PC-9 (cell line): Measurements from ENCODE around the gene CCDC63. TPM values are rescaled to one million over a fixed set of nuclear protein-coding genes. Genes with fewer than 3 reads are reported as not detected.

Experiments
- BruUV-seq: library from RNA; stranded (reverse); fragments of 400-500 nt; replicated peaks from 2 replicates; lab custom pipeline; 2021; lab: Mats Ljungman, UMichigan
- CTCF ChIA-PET: fragments of 300-600 bp; sonication (Branson Sonifier 250); formaldehyde crosslinking; loops from one replicate; lab custom pipeline; 2022; ENCODE audit warnings: antibody characterized with exemption; lab: Charles Lee
- POLR2A ChIA-PET: fragments of 300-600 bp; sonication (Branson Sonifier 250); formaldehyde crosslinking; loops from one replicate; lab custom pipeline; 2022; ENCODE audit warnings: antibody characterized with exemption; ENCODE audit not compliant: unreplicated experiment; lab: Charles Lee
- DNase-seq, 2 experiments: peaks; one replicate each; pipeline versions ENCODE4 v3.0.0 to v3.0.0-alpha.2; 2015 to 2022; ENCODE audit warnings: mixed read lengths in 1 of 2
- H2AFZ ChIP-seq: fragments of 200-600 bp; sonication (generic); 2 replicates; pipeline ENCODE4 v1.8.1; 2017; ENCODE audit warnings: antibody characterized with exemption
- H3F3A ChIP-seq: fragments of 200-600 bp; sonication (generic); 2 replicates; pipeline ENCODE4 v1.8.1; 2017; ENCODE audit warnings: antibody characterized with exemption, mild to moderate bottlenecking, low read depth; ENCODE audit not compliant: insufficient read depth
- H3K27ac ChIP-seq: fragments of 200-600 bp; sonication (generic); 2 replicates; pipeline ENCODE4 v1.6.1; 2016; ENCODE audit warnings: mixed run types
- H3K27me3 ChIP-seq: fragments of 200-600 bp; sonication (generic); 2 replicates; pipeline ENCODE4 v1.6.1; 2016; ENCODE audit warnings: low read depth, mixed run types; ENCODE audit not compliant: insufficient read depth
- H3K36me3 ChIP-seq: fragments of 200-600 bp; sonication (generic); 2 replicates; pipeline ENCODE4 v1.6.1; 2016; ENCODE audit warnings: low read depth, mixed run types
- H3K4me1 ChIP-seq: fragments of 200-600 bp; sonication (generic); replicated peaks from 2 replicates; pipeline ENCODE4 v1.6.1; 2016; ENCODE audit warnings: mixed run types; ENCODE audit not compliant: insufficient read depth
- H3K4me2 ChIP-seq: fragments of 200-600 bp; sonication (generic); 2 replicates; pipeline ENCODE4 v1.6.1; 2017; ENCODE audit warnings: mixed run types
- H3K4me3 ChIP-seq: fragments of 200-600 bp; sonication (generic); 2 replicates; pipeline ENCODE4 v1.6.1; 2016; ENCODE audit warnings: mixed run types
- H3K79me2 ChIP-seq: fragments of 200-600 bp; sonication (generic); 2 replicates; pipeline ENCODE4 v1.6.1; 2017; ENCODE audit warnings: low read depth, mixed run types
- H3K9me2 ChIP-seq: fragments of 200-600 bp; sonication (generic); 2 replicates; pipeline ENCODE4 v1.8.1; 2017; ENCODE audit warnings: mild to moderate bottlenecking; ENCODE audit not compliant: insufficient read depth
- H3K9me3 ChIP-seq: fragments of 200-600 bp; sonication (generic); 2 replicates; pipeline ENCODE4 v1.8.1; 2016; ENCODE audit warnings: low read depth; ENCODE audit not compliant: insufficient read depth
- H4K20me1 ChIP-seq: fragments of 200-600 bp; sonication (generic); 2 replicates; pipeline ENCODE4 v1.8.1; 2017; ENCODE audit not compliant: insufficient read depth
- CTCF ChIP-seq: fragments of 200-600 bp; sonication (generic); conservative IDR thresholded peaks from 2 replicates; pipeline ENCODE4 v1.6.1; 2017; ENCODE audit warnings: mixed run types, antibody characterized with exemption, mild to moderate bottlenecking, moderate library complexity
- EZH2 ChIP-seq: fragments of 200-600 bp; sonication (generic); IDR thresholded peaks from 2 replicates; pipeline ENCODE4 v1.8.0; 2017; ENCODE audit warnings: antibody characterized with exemption, low read depth
- intact Hi-C: fragments of 100-400 bp; cut with micrococcal nuclease; formaldehyde crosslinking; loops from one replicate; pipeline ENCODE4 v1.10.0; 2022; ENCODE audit not compliant: unreplicated experiment
- total RNA-seq: library from RNA; stranded (reverse); gene quantifications from 2 replicates; pipeline ENCODE4 v1.2.3, GENCODE V29; 2021

Gene CCDC63
- total RNA-seq, 1 experiment from 2014 or later: not detected

GRCh38 chr12:110896559-110896958, 49.8 kb downstream of the CCDC63 start:
- H3K9me2 ChIP-seq: no peaks in the 10 kb centered on the region
- H2AFZ ChIP-seq: no peak overlapping the region
- CTCF ChIA-PET: no interaction called here
- no TSS peak for BruUV-seq
- intact Hi-C loops: loop anchor here (1.0 kb wide), 1 partner anchor 38 kb away; no protein-coding TSS in a partner anchor
- H3F3A ChIP-seq: peaks cover 25% of the 10 kb centered on the region
- H3K36me3 ChIP-seq: no peaks in the 10 kb centered on the region
- H3K79me2 ChIP-seq: no peaks in the 10 kb centered on the region
- H3K4me1 ChIP-seq: peaks cover 21% of the 10 kb centered on the region
- no peak for TF ChIP-seq EZH2
- no peaks in the 10 kb centered on the region for H4K20me1 ChIP-seq
- POLR2A ChIA-PET: interaction anchor here (0.5 kb wide), 1 partner anchor 612 kb away, joined by 3 read pairs; no protein-coding TSS in a partner anchor
- H3K27me3 ChIP-seq: peaks cover 3% of the 10 kb centered on the region; the same call in 1 of the 2 replicates
- H3K9me3 ChIP-seq: no peaks in the 10 kb centered on the region
- peak overlapping the region; percentile 64 for H3K4me2 ChIP-seq
- no peak overlapping the region for H3K4me3 ChIP-seq
- peak overlapping the region; percentile 84 for H3K27ac ChIP-seq
- DNase-seq: peak; percentile 78 to 87

- Histone ChIP-seq H3K4me1 (peaks cover 11% of the 10 kb centered on the region), H3K27ac (no peak overlapping the region), H3K4me3 (no peak overlapping the region), H3K9me2 (no peaks in the 10 kb centered on the region), H2AFZ (no peak overlapping the region), H3K36me3 (no peaks in the 10 kb centered on the region), H3F3A (peaks cover 12% of the 10 kb centered on the region), H3K9me3 (no peaks in the 10 kb centered on the region), H3K79me2 (no peaks in the 10 kb centered on the region), H4K20me1 (no peaks in the 10 kb centered on the region), H3K27me3 (no peaks in the 10 kb centered on the region), H3K4me2 (no peak overlapping the region)
- CTCF ChIA-PET: no interaction called here
- intact Hi-C loops: no loop called here
- TF ChIP-seq EZH2: no peak
- TF ChIP-seq CTCF: no peak
- no TSS peak for BruUV-seq
- DNase-seq: no peak
- POLR2A ChIA-PET: no interaction called here
These were observed 54.6 kb downstream of the CCDC63 start for GRCh38 chr12:110901401-110901800.

GRCh38 chr12:110903511-110903910, 56.7 kb downstream of the CCDC63 start:
- BruUV-seq: no TSS peak
- H3K27me3 ChIP-seq: no peaks in the 10 kb centered on the region
- no peaks in the 10 kb centered on the region for H3K9me2 ChIP-seq
- H2AFZ ChIP-seq: no peak overlapping the region
- no peaks in the 10 kb centered on the region for H3K4me1 ChIP-seq
- no peaks in the 10 kb centered on the region for H3K36me3 ChIP-seq
- H3K4me3 ChIP-seq: no peak overlapping the region
- TF ChIP-seq EZH2: no peak
- no peak for TF ChIP-seq CTCF
- no peaks in the 10 kb centered on the region for H3K9me3 ChIP-seq
- H3F3A ChIP-seq: no peaks in the 10 kb centered on the region
- ChIA-PET POLR2A (no interaction called here), CTCF (no interaction called here)
- intact Hi-C loops: no loop called here
- no peak overlapping the region for H3K27ac ChIP-seq
- no peak for DNase-seq
- H3K79me2 ChIP-seq: no peaks in the 10 kb centered on the region
- no peaks in the 10 kb centered on the region for H4K20me1 ChIP-seq
- H3K4me2 ChIP-seq: no peak overlapping the region

- Histone ChIP-seq H3F3A (no peaks in the 10 kb centered on the region), H3K9me2 (no peaks in the 10 kb centered on the region), H2AFZ (no peak overlapping the region), H4K20me1 (no peaks in the 10 kb centered on the region), H3K4me1 (no peaks in the 10 kb centered on the region), H3K27ac (no peak overlapping the region), H3K9me3 (no peaks in the 10 kb centered on the region), H3K79me2 (no peaks in the 10 kb centered on the region), H3K4me3 (no peak overlapping the region), H3K27me3 (no peaks in the 10 kb centered on the region), H3K36me3 (no peaks in the 10 kb centered on the region), H3K4me2 (no peak overlapping the region; the same call in 1 of the 2 replicates)
- no peak for DNase-seq
- no TSS peak for BruUV-seq
- intact Hi-C loops: no loop called here
- ChIA-PET CTCF (no interaction called here), POLR2A (no interaction called here)
- TF ChIP-seq CTCF: no peak; the same call in 1 of the 2 replicates
- TF ChIP-seq EZH2: no peak
These were observed 59.3 kb downstream of the CCDC63 start for GRCh38 chr12:110906083-110906482.
